ENCODE measurements around the gene NRG2. TPM values are rescaled to one million over a fixed set of nuclear protein-coding genes. Genes with fewer than 3 reads are reported as not detected.

Gene NRG2
- total RNA-seq, 3 donors from 2014 or later (not counting 1 experiment from before 2014, with no cell fraction given): 0.21 to 0.50 (median 0.40) TPM

GRCh38 chr5:139924294-139925215 is 118.5 kb downstream of the NRG2 start:
- Mint-ChIP-seq H3K4me1 (peaks cover 43 to 48% of the 10 kb centered on the region in 2 donors), H3K9me3 (no peaks in the 10 kb centered on the region), H3K4me3 (no peak overlapping the region), H3K27me3 (ENCODE audit: low read depth in 2 of 2) (peaks cover 0 to 5% of the 10 kb centered on the region in 2 donors), H3K36me3 (no peaks in the 10 kb centered on the region), H3K27ac (peak overlapping the region in 1 of 2 donors; percentile 94)
- no peak for TF ChIP-seq CTCF (IDR thresholded peaks at IDR 0.05)
- no peaks in the 10 kb centered on the region for H3K36me3 ChIP-seq (ENCODE audit: control insufficient read depth, insufficient read depth, low read length)
- no peaks in the 10 kb centered on the region for H3K9me3 ChIP-seq (ENCODE audit: control insufficient read depth, insufficient read depth, low read length)
- DNase-seq: no peak
- ATAC-seq: no peak
- intact Hi-C loops (cut with micrococcal nuclease): no loop called here
- peaks cover 39% of the 10 kb centered on the region for H3K4me1 ChIP-seq (ENCODE audit: control insufficient read depth, insufficient read depth, low read length)
- 94% methylated on average over 11 of the region's 12 CpGs for WGBS (ENCODE audit: insufficient coverage)
- no peak overlapping the region for H3K27ac ChIP-seq (ENCODE audit: low read length)
- peaks cover 2% of the 10 kb centered on the region for H3K27me3 ChIP-seq (ENCODE audit: control insufficient read depth, insufficient read depth, low read length)
- H3K4me3 ChIP-seq (ENCODE audit: low read length): no peak overlapping the region

GRCh38 chr5:139919308-139919707 is 123.8 kb downstream of the NRG2 start:
- H3K4me1 ChIP-seq (ENCODE audit: control insufficient read depth, insufficient read depth, low read length): no peaks in the 10 kb centered on the region
- Mint-ChIP-seq H3K27me3 (ENCODE audit: low read depth in 2 of 2) (peaks cover 7 to 19% of the 10 kb centered on the region in 2 donors), H3K36me3 (no peaks in the 10 kb centered on the region), H3K9me3 (no peaks in the 10 kb centered on the region), H3K4me3 (no peak overlapping the region), H3K27ac (no peak overlapping the region), H3K4me1 (peaks cover 5 to 7% of the 10 kb centered on the region in 2 donors)
- no peak overlapping the region for H3K4me3 ChIP-seq (ENCODE audit: low read length)
- WGBS (ENCODE audit: insufficient coverage): 60% methylated on average over 2 of the region's 2 CpGs
- intact Hi-C loops (cut with micrococcal nuclease): no loop called here
- no peak for ATAC-seq
- H3K9me3 ChIP-seq (ENCODE audit: control insufficient read depth, insufficient read depth, low read length): no peaks in the 10 kb centered on the region
- no peaks in the 10 kb centered on the region for H3K36me3 ChIP-seq (ENCODE audit: control insufficient read depth, insufficient read depth, low read length)
- H3K27ac ChIP-seq (ENCODE audit: low read length): no peak overlapping the region
- TF ChIP-seq CTCF (IDR thresholded peaks at IDR 0.05): no peak
- no peak for DNase-seq
- H3K27me3 ChIP-seq (ENCODE audit: control insufficient read depth, insufficient read depth, low read length): peaks cover 5% of the 10 kb centered on the region

- Mint-ChIP-seq H3K27ac (no peak overlapping the region), H3K4me1 (no peaks in the 10 kb centered on the region), H3K36me3 (no peaks in the 10 kb centered on the region), H3K4me3 (no peak overlapping the region), H3K27me3 (ENCODE audit: low read depth in 2 of 2) (peaks cover 4 to 22% of the 10 kb centered on the region in 2 donors), H3K9me3 (no peaks in the 10 kb centered on the region)
- Histone ChIP-seq H3K4me1 (ENCODE audit: control insufficient read depth, insufficient read depth, low read length) (no peaks in the 10 kb centered on the region), H3K27ac (ENCODE audit: low read length) (no peak overlapping the region), H3K9me3 (ENCODE audit: control insufficient read depth, insufficient read depth, low read length) (no peaks in the 10 kb centered on the region), H3K36me3 (ENCODE audit: control insufficient read depth, insufficient read depth, low read length) (no peaks in the 10 kb centered on the region), H3K27me3 (ENCODE audit: control insufficient read depth, insufficient read depth, low read length) (peaks cover 5% of the 10 kb centered on the region), H3K4me3 (ENCODE audit: low read length) (no peak overlapping the region)
- no peak for TF ChIP-seq CTCF (IDR thresholded peaks at IDR 0.05)
- ATAC-seq: no peak
- no peak for DNase-seq
- WGBS (ENCODE audit: insufficient coverage): 46% methylated on average over 3 of the region's 3 CpGs
- intact Hi-C loops (cut with micrococcal nuclease): no loop called here
These were observed 127.3 kb downstream of the NRG2 start for GRCh38 chr5:139915834-139916233.
